ENCODE data around the gene C6orf132.

DNA sequence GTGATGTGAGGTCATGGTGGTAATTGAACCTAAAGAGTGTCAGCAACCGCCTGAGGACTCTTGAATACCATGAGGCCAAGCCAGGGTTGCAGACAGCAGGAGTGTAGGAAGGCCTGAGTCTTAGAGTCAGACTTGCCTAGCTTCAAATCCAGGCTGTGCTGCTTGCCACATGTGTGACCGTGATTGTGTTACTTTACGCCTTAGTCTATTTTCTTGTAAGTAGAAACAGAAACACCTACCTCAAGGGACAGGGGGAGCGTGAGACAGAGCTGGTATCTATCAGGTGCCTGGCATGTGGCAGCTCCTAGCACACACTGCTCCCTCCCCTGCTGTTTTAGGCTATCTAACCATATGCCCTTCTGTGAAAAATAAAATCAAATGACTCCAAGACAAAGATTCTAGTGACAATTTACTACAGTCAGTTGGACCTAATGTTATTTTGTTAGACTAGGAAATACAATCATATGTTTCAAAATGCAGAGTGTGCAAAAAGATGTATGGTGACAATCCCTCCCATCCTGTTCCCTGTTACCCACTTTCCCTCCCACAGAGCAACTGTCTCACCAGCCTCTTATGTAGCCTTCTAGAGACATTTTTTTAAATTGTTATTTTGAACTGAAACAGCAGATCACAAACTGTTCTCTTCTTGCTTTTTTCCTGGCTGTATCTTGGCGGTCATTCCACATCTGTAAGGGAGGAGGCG lies 70.4 kb downstream of the C6orf132 start:
- no peak for TF ChIP-seq RAD51 (IDR thresholded peaks at IDR 0.05; ENCODE audit: borderline replicate concordance, low read depth)
- no peak for TF ChIP-seq MTA2 (IDR thresholded peaks at IDR 0.05; ENCODE audit: low read depth)
- TF ChIP-seq ATF7 (IDR thresholded peaks at IDR 0.05), result no peak
- TF ChIP-seq, protein P1, sequence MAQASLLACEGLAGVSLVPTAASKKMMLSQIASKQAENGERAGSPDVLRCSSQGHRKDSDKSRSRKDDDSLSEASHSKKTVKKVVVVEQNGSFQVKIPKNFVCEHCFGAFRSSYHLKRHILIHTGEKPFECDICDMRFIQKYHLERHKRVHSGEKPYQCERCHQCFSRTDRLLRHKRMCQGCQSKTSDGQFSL (CRISPR knock-in tag; IDR thresholded peaks at IDR 0.05), result no peak
- TF ChIP-seq, protein P1 (tag; IDR thresholded peaks at IDR 0.05), result no peak
- TF ChIP-seq, protein P2, sequence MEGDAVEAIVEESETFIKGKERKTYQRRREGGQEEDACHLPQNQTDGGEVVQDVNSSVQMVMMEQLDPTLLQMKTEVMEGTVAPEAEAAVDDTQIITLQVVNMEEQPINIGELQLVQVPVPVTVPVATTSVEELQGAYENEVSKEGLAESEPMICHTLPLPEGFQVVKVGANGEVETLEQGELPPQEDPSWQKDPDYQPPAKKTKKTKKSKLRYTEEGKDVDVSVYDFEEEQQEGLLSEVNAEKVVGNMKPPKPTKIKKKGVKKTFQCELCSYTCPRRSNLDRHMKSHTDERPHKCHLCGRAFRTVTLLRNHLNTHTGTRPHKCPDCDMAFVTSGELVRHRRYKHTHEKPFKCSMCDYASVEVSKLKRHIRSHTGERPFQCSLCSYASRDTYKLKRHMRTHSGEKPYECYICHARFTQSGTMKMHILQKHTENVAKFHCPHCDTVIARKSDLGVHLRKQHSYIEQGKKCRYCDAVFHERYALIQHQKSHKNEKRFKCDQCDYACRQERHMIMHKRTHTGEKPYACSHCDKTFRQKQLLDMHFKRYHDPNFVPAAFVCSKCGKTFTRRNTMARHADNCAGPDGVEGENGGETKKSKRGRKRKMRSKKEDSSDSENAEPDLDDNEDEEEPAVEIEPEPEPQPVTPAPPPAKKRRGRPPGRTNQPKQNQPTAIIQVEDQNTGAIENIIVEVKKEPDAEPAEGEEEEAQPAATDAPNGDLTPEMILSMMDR (IDR thresholded peaks at IDR 0.05 in 2 of 3, conservative IDR thresholded peaks at IDR 0.05 in 1 of 3; ENCODE audit: insufficient read depth in 2 of 3, low read depth in 1 of 3, low read length in 3 of 3), result no peak

All from K562 (cell line).